H1 (cell line): ENCODE measurements around the gene MMAB. TPM values are rescaled to one million over a fixed set of nuclear protein-coding genes. Genes with fewer than 3 reads are reported as not detected.

Experiments
- CTCF ChIA-PET: fragments of 300-600 bp; sonication (Branson Sonifier 250); formaldehyde crosslinking; loops from one replicate; lab custom pipeline; 2021; ENCODE audit not compliant: partially characterized antibody; lab: Charles Lee
- POLR2A ChIA-PET: fragments of 300-600 bp; sonication (Branson Sonifier 250); formaldehyde crosslinking; loops from one replicate; lab custom pipeline; 2021; ENCODE audit warnings: inconsistent platforms; ENCODE audit not compliant: partially characterized antibody; lab: Charles Lee
- DNase-seq, 2 experiments: peaks; one replicate each; pipeline versions ENCODE4 v3.0.0 to v3.0.0-alpha.2; 2010 to 2022; ENCODE audit warnings: low spot score in 2 of 2, low read depth in 1 of 2, mixed read lengths in 1 of 2
- FAIRE-seq: peaks from 2 replicates; lab custom pipeline; 2011; peaks lifted over from hg19 to GRCh38; lab: Jason Lieb, UNC
- H2AFZ ChIP-seq: 2 replicates; pipeline ENCODE4 v1.8.1; 2012; ENCODE audit warnings: low read length, inconsistent platforms
- H2AK5ac ChIP-seq: 2 replicates; pipeline ENCODE4 v1.6.1; 2013; ENCODE audit warnings: low read depth, low read length
- H2BK120ac ChIP-seq: replicated peaks from 2 replicates; pipeline ENCODE3; 2013; ENCODE audit warnings: low read depth, low read length, inconsistent platforms
- H2BK12ac ChIP-seq: 2 replicates; pipeline ENCODE4 v1.6.1; 2013; ENCODE audit warnings: low read depth, low read length
- H2BK15ac ChIP-seq: 2 replicates; pipeline ENCODE4 v1.6.1; 2013; ENCODE audit warnings: low read length
- H2BK20ac ChIP-seq: 2 replicates; pipeline ENCODE4 v1.6.1; 2013; ENCODE audit warnings: low read length
- H2BK5ac ChIP-seq: 2 replicates; pipeline ENCODE4 v1.6.1; 2013; ENCODE audit warnings: low read depth, low read length
- H3K14ac ChIP-seq: 2 replicates; pipeline ENCODE4 v1.6.1; 2013; ENCODE audit warnings: inconsistent platforms; ENCODE audit not compliant: insufficient read length
- H3K18ac ChIP-seq: 2 replicates; pipeline ENCODE4 v1.6.1; 2013; ENCODE audit warnings: low read length; ENCODE audit errors: extremely low read depth
- H3K23ac ChIP-seq: 2 replicates; pipeline ENCODE4 v1.6.1; 2013; ENCODE audit warnings: inconsistent platforms; ENCODE audit not compliant: insufficient read length
- H3K23me2 ChIP-seq: 2 replicates; pipeline ENCODE4 v1.6.1; 2013; ENCODE audit warnings: low read depth, low read length
- H3K27ac ChIP-seq: 2 replicates; pipeline ENCODE4 v1.6.1; 2011; ENCODE audit warnings: low read depth, low read length, inconsistent platforms
- H3K27me3 ChIP-seq, 4 experiments: replicated peaks in 1 of 4; 1 replicate in 1 of 4; 2 replicates in 3 of 4; pipeline versions ENCODE4 v1.6.1 to v1.8.1; 2011 to 2013; ENCODE audit warnings: low read length in 3 of 4, mild to moderate bottlenecking in 3 of 4, inconsistent platforms in 2 of 4, mixed read lengths in 2 of 4, moderate library complexity in 1 of 4; ENCODE audit not compliant: control insufficient read depth in 3 of 4, insufficient read depth in 3 of 4; ENCODE audit errors: extremely low read depth in 1 of 4
- H3K36me3 ChIP-seq, 4 experiments: 2 replicates each; pipeline versions ENCODE4 v1.6.1 to v1.8.1; 2011 to 2013; ENCODE audit warnings: mild to moderate bottlenecking in 4 of 4, low read length in 3 of 4, moderate library complexity in 2 of 4, control low read depth in 1 of 4, inconsistent platforms in 1 of 4; ENCODE audit not compliant: insufficient read depth in 4 of 4, control insufficient read depth in 2 of 4
- H3K4ac ChIP-seq: replicated peaks from 2 replicates; pipeline ENCODE3; 2013; ENCODE audit warnings: low read length, low read depth, mixed read lengths, inconsistent platforms; ENCODE audit not compliant: insufficient read length
- H3K4me1 ChIP-seq, 4 experiments: replicated peaks in 1 of 4; 1 replicate in 1 of 4; 2 replicates in 3 of 4; pipeline versions ENCODE4 v1.6.1 to v1.8.1; 2011 to 2013; ENCODE audit warnings: low read length in 3 of 4, inconsistent platforms in 2 of 4, mixed read lengths in 1 of 4; ENCODE audit not compliant: insufficient read depth in 4 of 4, control insufficient read depth in 3 of 4
- H3K4me2 ChIP-seq, 2 experiments: 2 replicates each; pipeline versions ENCODE4 v1.6.1 to v1.8.1; 2011 to 2013; ENCODE audit warnings: low read depth in 2 of 2, low read length in 2 of 2, control low read depth in 1 of 2, inconsistent platforms in 1 of 2, mild to moderate bottlenecking in 1 of 2; ENCODE audit not compliant: insufficient read depth in 1 of 2
- H3K4me3 ChIP-seq, 4 experiments: fragments of 200-600, 300-600 bp in 1 of 4; sonication (generic), shearing (Covaris generic), sonication (Bioruptor Twin) in 1 of 4; 2 replicates each; pipeline versions ENCODE4 v1.5.1 to v1.8.1; 2011 to 2016; ENCODE audit warnings: low read length in 4 of 4, low read depth in 3 of 4, control low read depth in 2 of 4, inconsistent platforms in 2 of 4, mild to moderate bottlenecking in 2 of 4, mixed read lengths in 1 of 4, moderate library complexity in 1 of 4; ENCODE audit not compliant: insufficient read depth in 2 of 4; ENCODE audit errors: extremely low read depth in 1 of 4
- H3K56ac ChIP-seq: replicated peaks from 2 replicates; pipeline ENCODE3; 2013; ENCODE audit warnings: low read depth, mild to moderate bottlenecking, mixed read lengths, low read length, inconsistent platforms; ENCODE audit not compliant: insufficient read length
- H3K79me1 ChIP-seq: 2 replicates; pipeline ENCODE4 v1.6.1; 2013; ENCODE audit warnings: low read depth, low read length, control low read depth
- H3K79me2 ChIP-seq, 2 experiments: 2 replicates each; pipeline versions ENCODE4 v1.6.1 to v1.8.1; 2012 to 2013; ENCODE audit warnings: low read length in 2 of 2, mild to moderate bottlenecking in 2 of 2, inconsistent platforms in 1 of 2; ENCODE audit not compliant: insufficient read depth in 2 of 2, control insufficient read depth in 1 of 2
- H3K9ac ChIP-seq, 4 experiments: replicated peaks in 1 of 4; 1 replicate in 1 of 4; 2 replicates in 3 of 4; pipeline versions ENCODE4 v1.6.1 to v1.8.1; 2011 to 2013; ENCODE audit warnings: low read depth in 3 of 4, low read length in 3 of 4, control low read depth in 2 of 4, mild to moderate bottlenecking in 2 of 4, moderate library complexity in 2 of 4, inconsistent platforms in 1 of 4; ENCODE audit errors: extremely low read depth in 1 of 4
- H3K9me3 ChIP-seq, 2 experiments: 2 replicates each; pipeline versions ENCODE4 v1.6.1 to v1.8.1; 2012 to 2013; ENCODE audit warnings: mild to moderate bottlenecking in 2 of 2, moderate library complexity in 2 of 2, control low read depth in 1 of 2, inconsistent platforms in 1 of 2, low read depth in 1 of 2, low read length in 1 of 2, mixed read lengths in 1 of 2; ENCODE audit not compliant: insufficient read depth in 2 of 2
- H4K20me1 ChIP-seq, 2 experiments: replicated peaks in 1 of 2; 2 replicates each; pipeline versions ENCODE3 to v1.8.1; 2011 to 2013; ENCODE audit warnings: inconsistent platforms in 2 of 2, low read length in 2 of 2, mild to moderate bottlenecking in 1 of 2; ENCODE audit not compliant: insufficient read depth in 2 of 2, control insufficient read depth in 1 of 2
- H4K5ac ChIP-seq: 2 replicates; pipeline ENCODE4 v1.6.1; 2013; ENCODE audit warnings: low read length, low read depth, mixed read lengths, inconsistent platforms; ENCODE audit not compliant: insufficient read length
- H4K8ac ChIP-seq: 2 replicates; pipeline ENCODE4 v1.8.0; 2013; ENCODE audit warnings: mild to moderate bottlenecking, moderate library complexity, low read length, inconsistent platforms; ENCODE audit not compliant: insufficient read depth; ENCODE audit errors: extremely low read depth
- H4K91ac ChIP-seq: replicated peaks from 2 replicates; pipeline ENCODE3; 2013; ENCODE audit warnings: low read length, mixed read lengths, inconsistent platforms; ENCODE audit not compliant: insufficient read length
- EP300 ChIP-seq, 2 experiments: IDR thresholded peaks; 1 replicate in 1 of 2; 2 replicates in 1 of 2; pipeline ENCODE4 v1.6.1; 2011 to 2012; ENCODE audit warnings: low read depth in 2 of 2, low read length in 2 of 2, mild to moderate bottlenecking in 2 of 2, borderline replicate concordance in 1 of 2, inconsistent platforms in 1 of 2, moderate library complexity in 1 of 2
- JUND ChIP-seq: IDR thresholded peaks from 2 replicates; pipeline ENCODE4 v1.6.1; 2011; ENCODE audit warnings: mild to moderate bottlenecking, improper control_type of control experiment, low read length
- KDM1A ChIP-seq: fragments of 200-600, 300-600 bp; sonication (generic); IDR thresholded peaks from 2 replicates; pipeline ENCODE4 v1.7.1; 2016; ENCODE audit warnings: mild to moderate bottlenecking, low read length, borderline replicate concordance
- POLR2AphosphoS5 ChIP-seq: IDR thresholded peaks from 2 replicates; pipeline ENCODE4 v1.6.1; 2011; ENCODE audit warnings: low read depth, low read length
- WGBS, 2 experiments: shearing (Covaris generic) in 1 of 2; methylation state at CpG; one replicate each; pipeline versions ENCODE4 v1.1.6 to v1.1.7; 2013 to 2015; ENCODE audit warnings: low lambda C conversion rate in 2 of 2, mixed read lengths in 2 of 2, inconsistent platforms in 1 of 2, low coverage in 1 of 2, missing lambda C conversion rate in 1 of 2; ENCODE audit not compliant: insufficient replicate concordance in 2 of 2, insufficient coverage in 1 of 2, insufficient read length in 1 of 2; ENCODE audit errors: extremely low coverage in 1 of 2, missing lambda C conversion rate in 1 of 2; 5-methylcytosine and 5-hydroxymethylcytosine counted together
- polyA plus RNA-seq, 7 experiments: library from polyadenylated mRNA; depleted of rRNA in 3 of 7; stranded (reverse) in 5 of 7; unstranded in 2 of 7; fragments of >200 nt in 5 of 7; fragments of 200-250 nt in 2 of 7; gene quantifications; 1 replicate in 5 of 7; 2 replicates in 1 of 7; 4 replicates in 1 of 7; pipeline versions ENCODE4 v1.2.1 to v1.2.3, GENCODE V29; 2011 to 2013; ENCODE audit warnings: missing spikeins in 2 of 7, mixed read lengths in 2 of 7
- total RNA-seq: library from RNA; stranded (reverse); fragmentation: NEBNext Ultra II Directional; extraction: Animal tissue kit (Norgen Biotek cat#: 25700); gene quantifications from 2 replicates; pipeline ENCODE4 v1.2.1, GENCODE V29; 2021

MMAB gene
- total and polyA plus RNA-seq, 2 of the 8 experiments (the other 6 are each of a cell fraction or from before 2014, with no cell fraction given): 12.9 to 18.5 TPM

DNA sequence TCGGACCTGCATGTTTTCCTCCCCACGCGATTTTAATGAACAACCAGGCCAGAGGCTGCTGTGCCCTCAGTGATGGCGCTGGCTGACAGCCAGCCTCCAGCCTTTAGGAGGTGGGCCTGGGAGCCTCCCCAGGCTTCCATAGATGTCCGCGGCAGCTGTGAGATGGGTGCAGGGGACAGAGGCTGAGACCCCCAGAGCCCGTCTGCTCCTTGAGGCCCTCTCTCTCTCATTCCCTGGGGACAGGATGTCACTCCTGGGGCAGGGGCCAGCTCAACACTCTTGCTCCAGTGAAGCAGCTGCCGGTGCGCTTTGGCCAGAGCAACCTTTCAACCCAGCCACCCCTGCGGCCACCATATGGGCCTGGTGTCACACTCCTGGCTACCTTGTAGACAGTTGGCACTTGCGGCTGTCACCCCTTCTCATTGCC, 25.1 kb upstream of the MMAB start:
- no peak overlapping the region for H2BK12ac ChIP-seq
- 91% methylated on average over 11 of the region's 11 CpGs; no CpG with 5 or more reads in 1 of the 2 experiments for WGBS, 2 experiments
- H3K56ac ChIP-seq: no peak overlapping the region
- H3K9me3 ChIP-seq: no peaks in the 10 kb centered on the region
- peaks cover 0 to 6% (median 0%) of the 10 kb centered on the region in 4 experiments; a peak in 3 of 8 replicates for H3K36me3 ChIP-seq
- peaks cover 0 to 7% (median 2%) of the 10 kb centered on the region in 4 experiments; a peak in 4 of 7 replicates for H3K4me1 ChIP-seq
- H2BK120ac ChIP-seq: no peak overlapping the region
- FAIRE-seq (no peak), DNase-seq (no peak)
- CTCF ChIA-PET: interaction anchor here (0.7 to 11.3 kb wide), 45 partner anchors 9 to 297 kb away, joined by 3 to 163 read pairs (median 6); partner anchors contain the start of genes FAM222A, MMAB and MVK
- H3K9ac ChIP-seq: no peak overlapping the region
- no peaks in the 10 kb centered on the region for H3K27me3 ChIP-seq
- POLR2A ChIA-PET: interaction anchor here (1.0 to 2.1 kb wide), 4 partner anchors 13 to 173 kb away, joined by 3 to 6 read pairs (median 3); partner anchors contain the start of genes FAM222A, MMAB and MVK
- H2BK15ac ChIP-seq: no peak overlapping the region
- no peak overlapping the region for H3K18ac ChIP-seq
- no peak overlapping the region for H3K14ac ChIP-seq
- no peak overlapping the region for H2BK5ac ChIP-seq
- no peaks in the 10 kb centered on the region for H3K79me2 ChIP-seq
- H3K23ac ChIP-seq: no peak overlapping the region
- H3K79me1 ChIP-seq: no peaks in the 10 kb centered on the region
- H3K4me3 ChIP-seq: no peak overlapping the region
- no peak overlapping the region for H3K4me2 ChIP-seq
- no peak overlapping the region for H2AFZ ChIP-seq
- H2BK20ac ChIP-seq: no peak overlapping the region
- peaks cover 0 to 4% of the 10 kb centered on the region in 2 experiments for H4K20me1 ChIP-seq
- no peak overlapping the region for H3K4ac ChIP-seq
- no peak overlapping the region for H3K27ac ChIP-seq
- peak overlapping the region; percentile 11; the same call in 1 of the 2 replicates for H4K8ac ChIP-seq
- H4K5ac ChIP-seq: no peak overlapping the region
- no peak overlapping the region for H4K91ac ChIP-seq
- H2AK5ac ChIP-seq: no peak overlapping the region
- no peaks in the 10 kb centered on the region for H3K23me2 ChIP-seq
- TF ChIP-seq EP300 (IDR thresholded peaks at IDR 0.05; ENCODE audit: borderline replicate concordance in 1 of 2, low read depth in 2 of 2, low read length in 2 of 2) (no peak), JUND (no peak), KDM1A (no peak), POLR2AphosphoS5 (no peak)
